ENCODE data around the gene PLCZ1. TPM values are rescaled to one million over a fixed set of nuclear protein-coding genes. Genes with fewer than 3 reads are reported as not detected.

Gene PLCZ1
- total RNA-seq, 3 donors from 2014 or later = not detected

DNA sequence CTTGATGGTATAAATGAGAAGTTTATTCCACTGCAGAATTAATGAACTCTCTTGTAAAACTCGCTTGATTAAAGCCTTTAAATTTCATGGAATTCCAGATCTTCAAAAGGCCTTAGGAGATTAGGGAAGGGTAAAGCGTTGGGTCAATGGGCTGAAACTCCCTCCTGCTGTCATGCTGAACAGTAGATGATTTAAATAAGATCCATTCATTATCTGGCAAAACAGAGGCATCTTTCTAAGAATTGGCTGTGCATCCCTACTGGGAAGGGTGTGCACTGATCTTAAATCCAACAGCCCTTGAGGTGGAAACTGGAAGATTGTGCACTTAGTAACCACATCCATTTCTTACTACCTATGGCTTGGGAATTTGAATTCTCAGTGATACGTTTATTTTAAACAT is 56.0 kb downstream of the PLCZ1 start:
- Mint-ChIP-seq H3K27me3 (ENCODE audit: low read depth) (no peaks in the 10 kb centered on the region), H3K4me3 (no peak overlapping the region), H3K9me3 (no peaks in the 10 kb centered on the region), H3K4me1 (ENCODE audit: low read depth) (no peaks in the 10 kb centered on the region), H3K36me3 (ENCODE audit: insufficient read depth) (no peaks in the 10 kb centered on the region)
- DNase-seq = no peak
- no peak for ATAC-seq

DNA sequence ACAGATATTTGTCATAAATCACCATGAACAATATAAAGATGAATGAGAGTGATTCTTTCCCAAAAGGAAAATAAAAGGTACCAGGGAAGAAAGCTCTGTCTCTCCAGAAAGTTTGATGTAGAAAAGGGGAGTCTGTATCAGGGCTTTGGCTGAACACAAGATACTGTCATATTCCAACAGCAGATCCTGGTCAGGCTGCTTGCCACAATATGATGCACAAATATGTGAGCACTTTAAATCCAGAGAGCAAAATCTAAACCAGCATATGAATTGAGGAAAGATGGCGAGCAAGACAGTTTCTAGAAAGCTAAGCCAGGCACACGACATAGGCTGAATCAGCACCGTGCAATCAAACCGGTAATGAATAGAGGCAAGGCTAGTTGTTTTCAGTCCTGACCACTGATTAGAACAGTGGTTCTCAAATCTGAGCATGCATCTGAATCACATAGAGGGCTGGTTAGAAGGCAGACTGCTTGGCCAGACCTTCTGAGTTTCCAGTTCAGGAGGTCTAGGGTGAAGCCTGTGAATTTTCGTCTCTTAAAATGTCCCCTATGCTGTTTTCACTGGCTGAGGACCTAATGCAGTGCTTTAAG is 60.7 kb downstream of the PLCZ1 start:
- Mint-ChIP-seq H3K4me1 (ENCODE audit: low read depth) (no peaks in the 10 kb centered on the region), H3K36me3 (ENCODE audit: insufficient read depth) (no peaks in the 10 kb centered on the region), H3K9me3 (peaks cover 3% of the 10 kb centered on the region), H3K4me3 (no peak overlapping the region), H3K27me3 (ENCODE audit: low read depth) (no peaks in the 10 kb centered on the region)
- ATAC-seq = no peak
- no peak for DNase-seq

DNA sequence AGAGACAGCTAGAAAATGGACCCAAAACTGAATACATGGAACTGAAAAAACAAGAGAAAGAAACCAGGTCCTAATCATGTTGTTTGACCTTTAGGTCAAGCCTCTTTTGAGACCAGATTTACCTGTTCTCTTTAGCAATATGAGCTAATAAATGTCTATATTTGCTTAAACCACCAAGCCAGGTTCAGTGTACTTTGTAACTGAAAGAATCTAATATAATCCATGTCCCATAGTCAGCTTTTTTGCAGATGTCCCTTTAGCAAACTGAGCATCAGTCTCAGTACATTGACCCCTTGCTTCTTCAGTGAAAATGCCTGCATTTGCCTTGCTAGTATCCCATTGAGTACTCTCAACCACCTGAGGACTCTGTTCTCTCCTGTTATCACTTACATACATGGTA is 61.7 kb downstream of the PLCZ1 start:
- ATAC-seq (no peak), DNase-seq (no peak)
- no peak overlapping the region for H3K4me3 Mint-ChIP-seq
- no peaks in the 10 kb centered on the region for H3K27me3 Mint-ChIP-seq (ENCODE audit: low read depth)
- H3K9me3 Mint-ChIP-seq = peaks cover 3% of the 10 kb centered on the region
- no peaks in the 10 kb centered on the region for H3K36me3 Mint-ChIP-seq (ENCODE audit: insufficient read depth)
- no peaks in the 10 kb centered on the region for H3K4me1 Mint-ChIP-seq (ENCODE audit: low read depth)

DNA sequence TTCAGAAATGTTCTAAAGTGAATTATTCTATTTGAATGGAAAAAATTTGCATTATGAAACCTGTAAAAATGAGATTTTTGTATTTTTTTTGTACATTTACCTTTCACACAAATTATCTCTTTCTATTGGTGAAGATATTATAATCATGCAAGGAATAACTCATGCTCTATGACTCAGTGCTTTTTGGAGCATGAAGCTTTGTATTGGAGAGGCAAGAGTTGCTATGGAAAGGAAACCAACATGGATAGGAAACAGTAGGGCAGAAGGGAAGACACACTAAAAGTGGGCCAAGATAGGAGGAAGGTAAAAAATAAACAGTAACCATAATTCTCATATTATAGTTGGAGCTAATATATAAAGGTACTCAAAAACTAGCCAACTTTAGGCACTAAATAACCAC is 79.0 kb downstream of the PLCZ1 start:
- ATAC-seq (no peak), DNase-seq (no peak)
- Mint-ChIP-seq H3K36me3 (ENCODE audit: insufficient read depth) (no peaks in the 10 kb centered on the region), H3K4me3 (no peak overlapping the region), H3K4me1 (ENCODE audit: low read depth) (no peaks in the 10 kb centered on the region), H3K9me3 (peaks cover 40% of the 10 kb centered on the region), H3K27me3 (ENCODE audit: low read depth) (no peaks in the 10 kb centered on the region)

DNA sequence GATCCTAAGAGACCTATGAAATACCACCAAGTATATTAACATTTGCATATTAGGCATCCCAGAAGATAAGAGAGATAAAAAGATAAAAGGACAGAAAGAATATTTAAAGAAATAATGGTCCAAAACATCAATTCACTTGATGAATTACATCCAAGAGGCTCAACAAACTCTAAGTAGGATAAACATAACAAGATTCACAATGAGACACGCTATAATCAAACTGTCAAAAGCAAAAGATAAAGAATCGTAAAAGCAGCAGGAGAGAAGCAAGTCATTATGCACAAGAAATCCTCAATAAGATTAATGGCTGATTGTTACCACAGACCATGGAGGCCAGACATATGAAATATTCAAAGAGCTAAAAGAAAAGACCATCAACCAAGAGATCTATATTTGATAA is 79.6 kb downstream of the PLCZ1 start:
- H3K4me1 Mint-ChIP-seq (ENCODE audit: low read depth) = no peaks in the 10 kb centered on the region
- ATAC-seq = no peak
- no peaks in the 10 kb centered on the region for H3K36me3 Mint-ChIP-seq (ENCODE audit: insufficient read depth)
- no peaks in the 10 kb centered on the region for H3K27me3 Mint-ChIP-seq (ENCODE audit: low read depth)
- H3K9me3 Mint-ChIP-seq = peaks cover 38% of the 10 kb centered on the region
- no peak for DNase-seq
- H3K4me3 Mint-ChIP-seq = no peak overlapping the region

DNA sequence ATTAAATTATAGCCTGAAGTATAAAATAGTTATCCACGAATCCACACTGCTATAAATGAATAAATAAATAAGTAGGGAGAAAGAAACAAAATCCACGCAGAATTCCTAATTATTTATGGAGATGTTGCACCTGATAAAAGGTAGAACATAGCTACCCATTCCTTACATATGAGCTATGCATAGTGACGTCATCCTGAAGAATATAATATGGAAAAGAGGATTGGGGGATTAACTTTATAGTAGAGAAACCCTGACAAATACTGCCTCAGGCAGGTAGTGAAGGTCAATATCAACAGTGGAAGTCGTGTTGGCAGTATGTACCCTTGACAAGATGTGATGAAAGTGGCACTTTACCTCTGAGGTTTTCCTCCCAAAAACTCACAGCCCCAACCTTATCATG is 82.5 kb downstream of the PLCZ1 start:
- ATAC-seq = no peak
- DNase-seq = no peak
- no peaks in the 10 kb centered on the region for H3K27me3 Mint-ChIP-seq (ENCODE audit: low read depth)
- H3K9me3 Mint-ChIP-seq = peaks cover 24% of the 10 kb centered on the region
- H3K4me3 Mint-ChIP-seq = no peak overlapping the region
- no peaks in the 10 kb centered on the region for H3K36me3 Mint-ChIP-seq (ENCODE audit: insufficient read depth)
- H3K4me1 Mint-ChIP-seq (ENCODE audit: low read depth) = no peaks in the 10 kb centered on the region

DNA sequence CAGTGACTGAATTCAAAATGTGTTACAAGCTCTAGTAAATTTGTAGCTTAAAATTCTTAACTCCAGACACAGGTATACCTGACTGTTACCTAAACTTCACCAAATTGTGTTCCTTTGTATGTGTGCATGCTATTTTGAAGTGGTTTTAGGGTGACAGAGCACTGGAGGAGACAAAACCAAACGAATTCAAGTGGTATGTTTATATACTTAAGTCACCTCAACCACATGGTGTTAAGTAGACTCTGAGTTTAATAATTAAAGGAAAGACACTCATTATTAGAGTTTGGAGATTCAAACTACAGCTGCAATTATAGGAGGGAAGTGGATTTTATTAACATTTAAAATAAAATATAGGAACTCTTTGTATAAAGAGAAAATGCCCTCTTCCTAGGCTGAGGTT is 84.3 kb downstream of the PLCZ1 start:
- DNase-seq = no peak
- H3K9me3 Mint-ChIP-seq = peaks cover 21% of the 10 kb centered on the region
- no peaks in the 10 kb centered on the region for H3K36me3 Mint-ChIP-seq (ENCODE audit: insufficient read depth)
- no peaks in the 10 kb centered on the region for H3K27me3 Mint-ChIP-seq (ENCODE audit: low read depth)
- H3K4me1 Mint-ChIP-seq (ENCODE audit: low read depth) = no peaks in the 10 kb centered on the region
- no peak for ATAC-seq
- no peak overlapping the region for H3K4me3 Mint-ChIP-seq

DNA sequence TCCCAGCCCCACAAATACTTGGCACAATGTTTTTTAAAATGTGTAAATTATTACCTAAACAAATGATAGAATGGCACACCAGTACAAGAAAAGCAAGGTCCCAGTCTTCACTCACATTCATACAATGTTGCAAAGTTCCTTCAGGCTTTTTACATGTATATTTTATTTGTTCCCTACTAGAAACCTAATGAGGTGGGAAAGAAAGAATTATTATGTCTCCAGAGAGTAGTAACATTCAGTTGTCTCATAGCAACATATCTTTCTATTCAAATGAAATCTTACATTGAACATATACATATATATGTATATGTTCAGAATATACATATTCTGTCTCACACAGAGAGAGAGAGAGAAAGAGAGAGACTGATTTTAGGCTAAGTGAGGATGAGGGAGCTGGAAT is 85.2 kb downstream of the PLCZ1 start:
- Mint-ChIP-seq H3K4me3 (no peak overlapping the region), H3K36me3 (ENCODE audit: insufficient read depth) (no peaks in the 10 kb centered on the region), H3K9me3 (peaks cover 13% of the 10 kb centered on the region), H3K27me3 (ENCODE audit: low read depth) (no peaks in the 10 kb centered on the region), H3K4me1 (ENCODE audit: low read depth) (no peaks in the 10 kb centered on the region)
- DNase-seq (no peak), ATAC-seq (no peak)

DNA sequence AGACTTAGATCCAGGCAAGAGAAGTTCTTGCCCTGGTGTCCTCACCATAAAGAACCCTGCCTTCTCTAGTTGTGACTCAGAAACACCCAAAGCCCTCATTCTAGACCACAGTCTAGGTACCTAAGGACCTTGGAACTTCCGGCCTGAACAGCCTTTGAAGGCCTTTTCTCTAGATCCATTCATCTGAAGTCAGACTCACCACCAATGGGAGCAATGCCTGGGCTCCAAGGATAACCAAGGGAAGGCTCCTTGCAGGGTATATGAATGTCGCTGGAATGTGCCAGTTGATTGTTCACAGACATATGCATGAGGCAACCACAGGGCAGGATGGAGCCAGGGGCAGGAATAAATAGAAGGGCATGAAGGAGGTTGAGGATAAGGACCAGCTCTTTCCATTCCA is 86.3 kb downstream of the PLCZ1 start:
- peaks cover 2% of the 10 kb centered on the region for H3K9me3 Mint-ChIP-seq
- no peak for DNase-seq
- H3K4me3 Mint-ChIP-seq = no peak overlapping the region
- H3K36me3 Mint-ChIP-seq (ENCODE audit: insufficient read depth) = no peaks in the 10 kb centered on the region
- no peaks in the 10 kb centered on the region for H3K27me3 Mint-ChIP-seq (ENCODE audit: low read depth)
- no peaks in the 10 kb centered on the region for H3K4me1 Mint-ChIP-seq (ENCODE audit: low read depth)
- no peak for ATAC-seq

DNA sequence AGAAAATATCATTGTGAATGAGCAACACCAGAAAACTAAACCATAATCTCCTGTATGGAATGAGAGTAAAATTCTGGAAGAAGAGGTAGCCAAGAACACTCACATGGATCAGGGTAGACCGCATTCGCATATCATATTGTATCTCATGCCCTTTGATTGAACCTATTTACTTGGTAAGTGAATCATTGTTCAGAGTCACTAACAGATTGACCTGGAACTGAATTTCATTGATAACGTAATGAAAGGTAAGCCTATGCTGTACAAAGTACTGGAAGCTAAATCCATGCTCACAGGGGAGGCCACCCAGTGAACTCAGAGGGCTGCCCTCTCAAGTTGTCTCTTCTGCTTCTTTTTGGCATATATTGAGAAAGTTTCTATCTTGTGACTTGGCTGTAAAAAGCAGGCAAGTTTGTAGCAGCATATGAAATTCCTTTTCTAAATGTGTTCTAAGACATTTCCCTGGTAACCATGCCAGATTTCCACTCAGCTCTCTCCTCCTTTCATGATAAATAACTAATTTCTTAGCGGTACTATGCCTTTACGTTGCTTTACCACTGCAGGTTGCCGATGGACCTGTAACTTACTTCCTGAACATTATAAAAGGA is 91.4 kb downstream of the PLCZ1 start:
- no peaks in the 10 kb centered on the region for H3K4me1 Mint-ChIP-seq (ENCODE audit: low read depth)

DNA sequence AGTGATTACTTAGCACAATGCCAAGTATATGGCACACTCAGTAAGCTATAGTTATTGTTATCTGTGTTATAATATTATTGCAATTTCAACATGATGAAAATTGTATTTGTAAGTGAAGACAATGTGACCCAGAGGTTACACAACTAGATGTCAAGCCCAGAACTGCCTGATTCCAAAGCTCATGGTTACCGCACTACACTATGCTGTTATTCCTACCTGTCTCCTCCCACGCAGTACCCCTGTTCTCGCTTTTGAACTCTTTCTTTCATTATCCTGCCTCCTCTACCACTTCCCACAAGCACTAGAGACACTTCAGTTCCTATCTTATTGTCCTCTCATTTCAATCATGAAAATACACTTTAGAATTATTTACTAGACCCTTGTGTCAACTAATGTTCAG is 93.2 kb downstream of the PLCZ1 start:
- no peak for DNase-seq
- Mint-ChIP-seq H3K9me3 (no peaks in the 10 kb centered on the region), H3K4me1 (ENCODE audit: low read depth) (no peaks in the 10 kb centered on the region), H3K27me3 (ENCODE audit: low read depth) (no peaks in the 10 kb centered on the region), H3K36me3 (ENCODE audit: insufficient read depth) (no peaks in the 10 kb centered on the region), H3K4me3 (no peak overlapping the region)
- no peak for ATAC-seq

More for the DNA sequence above, 91.4 kb downstream of the PLCZ1 start:
- H3K27me3 Mint-ChIP-seq (ENCODE audit: low read depth) = no peaks in the 10 kb centered on the region
- ATAC-seq = no peak
- no peak for DNase-seq
- no peak overlapping the region for H3K4me3 Mint-ChIP-seq
- H3K36me3 Mint-ChIP-seq (ENCODE audit: insufficient read depth) = no peaks in the 10 kb centered on the region
- H3K9me3 Mint-ChIP-seq = no peaks in the 10 kb centered on the region

DNA sequence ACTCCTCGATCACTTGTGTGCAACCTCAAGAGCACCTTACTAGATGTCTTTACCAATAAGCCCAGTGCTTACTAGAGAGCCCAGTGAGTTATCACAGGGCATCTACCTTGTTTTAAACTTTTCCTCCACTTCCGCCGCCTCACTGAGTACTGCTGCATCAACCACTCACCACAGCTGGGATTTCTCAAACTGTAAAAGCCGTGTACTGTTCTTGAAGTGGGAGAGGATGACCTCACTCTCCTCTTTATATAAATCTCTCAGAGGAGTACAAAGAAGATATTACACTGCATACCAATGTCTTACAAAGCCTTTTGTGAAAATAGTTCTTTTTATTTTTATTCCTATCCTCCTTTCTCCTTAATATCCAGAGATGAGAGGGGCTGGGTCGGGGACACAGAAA is 94.1 kb downstream of the PLCZ1 start:
- H3K27me3 Mint-ChIP-seq (ENCODE audit: low read depth) = no peaks in the 10 kb centered on the region
- H3K36me3 Mint-ChIP-seq (ENCODE audit: insufficient read depth) = no peaks in the 10 kb centered on the region
- H3K9me3 Mint-ChIP-seq = no peaks in the 10 kb centered on the region
- H3K4me1 Mint-ChIP-seq (ENCODE audit: low read depth) = no peaks in the 10 kb centered on the region
- DNase-seq (no peak), ATAC-seq (no peak)
- no peak overlapping the region for H3K4me3 Mint-ChIP-seq

DNA sequence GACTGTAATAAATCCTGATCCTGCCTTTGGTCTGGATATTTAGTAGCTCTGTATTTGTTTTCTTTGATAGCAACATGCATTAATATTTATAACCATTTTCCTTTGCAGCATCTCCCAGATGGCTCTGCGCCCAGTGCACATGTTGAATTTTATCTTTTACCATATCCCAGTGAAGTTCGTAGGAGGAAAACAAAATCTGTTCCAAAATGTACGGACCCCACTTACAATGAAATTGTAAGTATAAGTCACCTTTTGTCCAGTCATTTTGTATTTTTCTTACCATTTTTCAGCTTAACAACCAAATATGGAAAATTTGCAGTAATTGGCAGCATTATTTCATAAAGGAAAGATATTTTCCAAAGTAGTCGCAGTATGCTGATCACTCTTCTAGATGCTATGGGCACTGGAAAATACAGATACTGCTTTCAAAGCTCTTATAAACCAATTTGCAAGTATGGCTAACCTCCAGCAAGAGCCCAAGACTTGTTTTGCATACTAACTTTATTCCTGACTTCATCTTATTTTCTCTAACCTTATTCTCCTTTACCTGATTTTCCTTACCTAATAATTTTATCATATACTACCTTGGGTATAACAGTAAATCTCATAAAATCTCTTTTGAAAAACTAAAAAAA is 97.4 kb downstream of the PLCZ1 start:
- Mint-ChIP-seq H3K4me3 (no peak overlapping the region), H3K4me1 (ENCODE audit: low read depth) (no peaks in the 10 kb centered on the region), H3K9me3 (peaks cover 4% of the 10 kb centered on the region), H3K36me3 (ENCODE audit: insufficient read depth) (no peaks in the 10 kb centered on the region), H3K27me3 (ENCODE audit: low read depth) (no peaks in the 10 kb centered on the region)
- DNase-seq (no peak), ATAC-seq (no peak)

DNA sequence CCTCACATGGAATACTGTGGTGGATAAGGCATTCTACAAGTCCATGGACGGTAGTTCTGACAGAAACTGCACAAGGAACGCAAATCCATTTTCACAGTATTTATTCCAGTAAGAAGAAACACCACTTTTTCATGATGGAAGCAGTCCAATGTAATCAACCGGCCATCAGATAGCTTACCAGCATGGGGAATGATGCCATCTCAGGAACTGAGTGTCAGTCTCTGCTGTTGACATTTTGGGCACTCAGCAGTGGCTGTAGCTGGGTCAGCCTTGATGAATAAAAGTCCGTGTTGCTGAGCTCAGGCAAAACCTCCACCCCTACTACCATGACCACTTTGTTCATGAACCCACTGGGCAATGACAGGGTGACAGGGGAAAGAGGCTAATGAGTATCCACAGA is 103.4 kb downstream of the PLCZ1 start:
- H3K36me3 Mint-ChIP-seq (ENCODE audit: insufficient read depth) = no peaks in the 10 kb centered on the region
- no peak overlapping the region for H3K4me3 Mint-ChIP-seq
- peaks cover 4% of the 10 kb centered on the region for H3K9me3 Mint-ChIP-seq
- no peak for DNase-seq
- ATAC-seq = no peak
- H3K27me3 Mint-ChIP-seq (ENCODE audit: low read depth) = no peaks in the 10 kb centered on the region
- H3K4me1 Mint-ChIP-seq (ENCODE audit: low read depth) = no peaks in the 10 kb centered on the region
